Loucy (cell line): ENCODE data around the gene MOSPD2.

Source experiments
- H2AFZ ChIP-seq: fragments of 200-600 bp; sonication (generic); 2 replicates; pipeline ENCODE4 v1.6.0; 2016; ENCODE audit warnings: antibody characterized with exemption, mild to moderate bottlenecking, low read length, moderate library complexity
- H3F3A ChIP-seq: fragments of 200-600 bp; 2 replicates; pipeline ENCODE4 v1.6.0; 2016; ENCODE audit warnings: antibody characterized with exemption, low read depth, mild to moderate bottlenecking
- H3K27me3 ChIP-seq: fragments of 200-600 bp; sonication (generic); 2 replicates; pipeline ENCODE4 v1.6.1; 2014; ENCODE audit warnings: low read length, mild to moderate bottlenecking; ENCODE audit not compliant: insufficient read depth, poor library complexity, severe bottlenecking
- H3K36me3 ChIP-seq: fragments of 200-600 bp; sonication (generic); 2 replicates; pipeline ENCODE4 v1.6.1; 2016; ENCODE audit warnings: low read length; ENCODE audit not compliant: insufficient read depth
- H3K4me1 ChIP-seq: fragments of 200-600 bp; sonication (generic); 2 replicates; pipeline ENCODE4 v1.5.1; 2014; ENCODE audit warnings: low read length, mild to moderate bottlenecking; ENCODE audit not compliant: insufficient read depth, poor library complexity, severe bottlenecking
- H3K4me2 ChIP-seq: fragments of 200-600 bp; sonication (generic); 2 replicates; pipeline ENCODE4 v1.6.0; 2014; ENCODE audit warnings: antibody characterized with exemption, low read length, low read depth, mild to moderate bottlenecking; ENCODE audit not compliant: poor library complexity, severe bottlenecking
- H3K4me3 ChIP-seq: fragments of 200-600 bp; sonication (generic); 2 replicates; pipeline ENCODE4 v1.5.1; 2014; ENCODE audit warnings: low read length, mild to moderate bottlenecking, mixed read lengths; ENCODE audit not compliant: poor library complexity, severe bottlenecking
- H3K79me2 ChIP-seq: fragments of 200-600 bp; sonication (generic); 2 replicates; pipeline ENCODE4 v1.6.1; 2014; ENCODE audit warnings: low read length; ENCODE audit not compliant: insufficient read depth
- H3K9ac ChIP-seq: fragments of 200-600 bp; sonication (generic); 2 replicates; pipeline ENCODE4 v1.6.0; 2014; ENCODE audit warnings: mild to moderate bottlenecking, low read depth, low read length, moderate library complexity; ENCODE audit not compliant: poor library complexity, severe bottlenecking
- H3K9me2 ChIP-seq: fragments of 200-600 bp; sonication (generic); replicated peaks from 2 replicates; pipeline ENCODE4 v1.6.1; 2016; ENCODE audit warnings: low read depth, low read length, mixed read lengths
- H3K9me3 ChIP-seq: fragments of 200-600 bp; sonication (generic); 2 replicates; pipeline ENCODE4 v1.6.1; 2014; ENCODE audit warnings: mild to moderate bottlenecking, antibody characterized with exemption, low read length, low read depth; ENCODE audit not compliant: insufficient read depth
- H4K20me1 ChIP-seq: fragments of 200-600 bp; sonication (generic); 2 replicates; pipeline ENCODE4 v1.6.0; 2014; ENCODE audit warnings: antibody characterized with exemption, low read length, mild to moderate bottlenecking; ENCODE audit not compliant: insufficient read depth, poor library complexity, severe bottlenecking
- EZH2phosphoT487 ChIP-seq: fragments of 200-600 bp; IDR thresholded peaks from 2 replicates; pipeline ENCODE4 v1.6.1; 2018; ENCODE audit warnings: antibody characterized with exemption, mild to moderate bottlenecking, moderate library complexity, borderline replicate concordance
- TF ChIP-seq, protein P1 (sequence below): fragments of 200-600 bp; sonication (generic); conservative IDR thresholded peaks from 2 replicates; pipeline ENCODE4 v1.5.1; 2014; ENCODE audit warnings: mild to moderate bottlenecking, antibody characterized with exemption, low read length

The MOSPD2 gene

DNA sequence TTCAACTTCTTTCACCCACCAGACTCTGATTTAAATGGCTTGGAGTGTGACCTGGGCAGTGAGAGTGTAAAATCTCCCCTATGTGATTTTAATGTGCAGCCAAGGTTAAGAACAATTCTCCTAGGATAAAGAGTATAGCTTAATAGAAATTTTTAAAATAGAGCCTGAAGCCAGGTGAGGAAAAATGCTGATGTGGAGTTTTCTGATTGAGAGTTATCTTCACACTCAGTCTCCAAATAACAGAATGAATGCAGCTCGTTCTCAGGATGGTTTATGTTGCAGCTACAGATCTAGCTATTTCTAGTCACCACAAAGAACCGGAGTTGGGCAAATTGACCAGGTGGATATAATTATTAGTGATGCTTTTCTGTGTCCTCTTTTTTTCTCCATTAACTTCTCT lies 70.7 kb downstream of the MOSPD2 start:
- no peak overlapping the region for H3K4me2 ChIP-seq
- no peak overlapping the region for H3K9ac ChIP-seq
- TF ChIP-seq EZH2phosphoT487 = no peak
- TF ChIP-seq, protein P1, sequence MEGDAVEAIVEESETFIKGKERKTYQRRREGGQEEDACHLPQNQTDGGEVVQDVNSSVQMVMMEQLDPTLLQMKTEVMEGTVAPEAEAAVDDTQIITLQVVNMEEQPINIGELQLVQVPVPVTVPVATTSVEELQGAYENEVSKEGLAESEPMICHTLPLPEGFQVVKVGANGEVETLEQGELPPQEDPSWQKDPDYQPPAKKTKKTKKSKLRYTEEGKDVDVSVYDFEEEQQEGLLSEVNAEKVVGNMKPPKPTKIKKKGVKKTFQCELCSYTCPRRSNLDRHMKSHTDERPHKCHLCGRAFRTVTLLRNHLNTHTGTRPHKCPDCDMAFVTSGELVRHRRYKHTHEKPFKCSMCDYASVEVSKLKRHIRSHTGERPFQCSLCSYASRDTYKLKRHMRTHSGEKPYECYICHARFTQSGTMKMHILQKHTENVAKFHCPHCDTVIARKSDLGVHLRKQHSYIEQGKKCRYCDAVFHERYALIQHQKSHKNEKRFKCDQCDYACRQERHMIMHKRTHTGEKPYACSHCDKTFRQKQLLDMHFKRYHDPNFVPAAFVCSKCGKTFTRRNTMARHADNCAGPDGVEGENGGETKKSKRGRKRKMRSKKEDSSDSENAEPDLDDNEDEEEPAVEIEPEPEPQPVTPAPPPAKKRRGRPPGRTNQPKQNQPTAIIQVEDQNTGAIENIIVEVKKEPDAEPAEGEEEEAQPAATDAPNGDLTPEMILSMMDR = no peak
- no peak overlapping the region for H2AFZ ChIP-seq
- no peaks in the 10 kb centered on the region for H3K27me3 ChIP-seq
- no peaks in the 10 kb centered on the region for H3K79me2 ChIP-seq
- H3K4me3 ChIP-seq = no peak overlapping the region
- no peaks in the 10 kb centered on the region for H3K9me3 ChIP-seq
- H3K4me1 ChIP-seq = no peaks in the 10 kb centered on the region
- H3K36me3 ChIP-seq = no peaks in the 10 kb centered on the region
- H3F3A ChIP-seq = no peaks in the 10 kb centered on the region
- H4K20me1 ChIP-seq = no peaks in the 10 kb centered on the region
- no peaks in the 10 kb centered on the region for H3K9me2 ChIP-seq

DNA sequence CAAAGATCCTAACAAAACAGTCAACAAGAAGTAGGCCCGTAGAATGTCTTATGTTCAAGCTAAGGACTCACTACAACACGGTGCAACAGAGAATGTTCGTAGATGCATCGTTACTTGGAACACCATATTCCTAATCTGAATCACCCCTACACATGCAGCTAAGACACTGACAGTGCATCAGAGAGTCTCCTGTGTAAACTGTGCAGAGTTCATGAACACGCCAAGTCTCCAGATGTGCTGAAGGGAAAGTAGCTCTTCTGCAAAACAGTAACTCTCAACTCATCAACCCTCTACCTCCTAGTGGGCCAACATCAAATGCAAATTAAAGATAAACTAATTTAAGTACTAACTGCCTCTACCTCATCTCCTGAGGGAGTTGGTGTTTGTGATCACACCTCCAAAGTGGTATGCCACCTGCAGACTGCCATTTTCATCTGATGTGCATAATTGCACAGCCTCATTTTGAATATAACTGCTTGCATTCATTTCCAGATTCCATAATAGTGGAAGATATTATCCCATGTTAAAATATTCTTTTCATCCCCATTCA lies 73.5 kb downstream of the MOSPD2 start:
- Histone ChIP-seq H3K79me2 (no peaks in the 10 kb centered on the region), H3K36me3 (no peaks in the 10 kb centered on the region), H3K9me3 (no peaks in the 10 kb centered on the region), H3K9me2 (no peaks in the 10 kb centered on the region), H4K20me1 (no peaks in the 10 kb centered on the region), H3K4me1 (no peaks in the 10 kb centered on the region), H3K9ac (no peak overlapping the region), H3K4me3 (no peak overlapping the region), H3K27me3 (no peaks in the 10 kb centered on the region), H3F3A (no peaks in the 10 kb centered on the region), H2AFZ (no peak overlapping the region), H3K4me2 (no peak overlapping the region)
- no peak for TF ChIP-seq EZH2phosphoT487
- TF ChIP-seq, protein P1 = no peak

DNA sequence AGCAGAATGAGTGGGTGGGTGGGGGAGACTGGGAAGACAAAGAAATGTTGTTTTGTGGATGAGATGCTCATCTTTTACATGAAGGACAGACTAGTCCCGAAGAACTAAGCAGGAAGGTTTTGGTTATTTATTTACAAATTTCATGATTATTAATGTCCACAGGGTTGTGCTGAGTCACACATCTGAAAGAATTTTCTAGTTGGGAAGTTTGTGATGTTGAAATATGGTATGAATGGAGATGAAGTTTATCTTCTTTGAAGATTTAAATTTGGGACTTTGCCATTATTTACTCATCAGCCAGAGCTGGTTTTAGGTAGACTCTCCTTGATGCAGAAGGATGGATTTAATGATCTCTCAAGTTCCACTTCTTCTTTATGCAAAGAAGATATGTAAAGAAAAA lies 75.5 kb downstream of the MOSPD2 start:
- H3F3A ChIP-seq = no peaks in the 10 kb centered on the region
- no peak overlapping the region for H3K9ac ChIP-seq
- H2AFZ ChIP-seq = no peak overlapping the region
- H3K4me3 ChIP-seq = no peak overlapping the region
- TF ChIP-seq, protein P1 = no peak
- no peak for TF ChIP-seq EZH2phosphoT487
- H3K9me2 ChIP-seq = no peaks in the 10 kb centered on the region
- no peaks in the 10 kb centered on the region for H3K36me3 ChIP-seq
- H3K27me3 ChIP-seq = no peaks in the 10 kb centered on the region
- H3K79me2 ChIP-seq = no peaks in the 10 kb centered on the region
- H3K9me3 ChIP-seq = no peaks in the 10 kb centered on the region
- H4K20me1 ChIP-seq = no peaks in the 10 kb centered on the region
- H3K4me1 ChIP-seq = no peaks in the 10 kb centered on the region
- no peak overlapping the region for H3K4me2 ChIP-seq
